MM.1S (cell line): ENCODE data around the gene CYP2A6.
A peak's percentile ranks its signal among the peaks of the same experiment; 100 is the strongest.
"Not testable (repeated sequence)": the region's sequence is repeated elsewhere in the genome, so short reads cannot be mapped to it uniquely, and the experiment has no call there.

Experiments
- DNase-seq: peaks from one replicate; pipeline ENCODE4 v3.0.0-alpha.2; 2015
- H2AFZ ChIP-seq: fragments of 300-600 bp; sonication (generic); 2 replicates; pipeline ENCODE4 v1.6.0; 2016; ENCODE audit warnings: antibody characterized with exemption, low read length
- H3F3A ChIP-seq: fragments of 300-600 bp; sonication (generic); 2 replicates; pipeline ENCODE4 v1.6.1; 2016; ENCODE audit warnings: mild to moderate bottlenecking, antibody characterized with exemption, low read length, moderate library complexity, mixed read lengths; ENCODE audit not compliant: insufficient read depth
- H3K27ac ChIP-seq: fragments of 300-600 bp; sonication (generic); 2 replicates; pipeline ENCODE4 v1.5.1; 2016; ENCODE audit warnings: mild to moderate bottlenecking, low read length
- H3K27me3 ChIP-seq: fragments of 300-600 bp; sonication (generic); replicated peaks from 2 replicates; pipeline ENCODE4 v1.6.0; 2016; ENCODE audit warnings: low read length; ENCODE audit not compliant: insufficient read depth
- H3K36me3 ChIP-seq: fragments of 300-600 bp; sonication (generic); replicated peaks from 2 replicates; pipeline ENCODE4 v1.6.1; 2016; ENCODE audit warnings: mild to moderate bottlenecking, low read length, mixed read lengths; ENCODE audit not compliant: insufficient read depth
- H3K4me1 ChIP-seq: fragments of 300-600 bp; sonication (generic); 2 replicates; pipeline ENCODE4 v1.6.1; 2016; ENCODE audit warnings: low read length, mixed read lengths
- H3K4me2 ChIP-seq: fragments of 300-600 bp; sonication (generic); 2 replicates; pipeline ENCODE4 v1.6.0; 2016; ENCODE audit warnings: low read depth, low read length
- H3K4me3 ChIP-seq: fragments of 300-600 bp; sonication (generic); 2 replicates; pipeline ENCODE4 v1.5.1; 2016; ENCODE audit warnings: low read length, mixed read lengths
- H3K79me2 ChIP-seq: fragments of 300-600 bp; sonication (generic); 2 replicates; pipeline ENCODE4 v1.6.1; 2016; ENCODE audit warnings: mixed run types, low read length, mixed read lengths
- H3K9ac ChIP-seq: fragments of 300-600 bp; sonication (generic); 2 replicates; pipeline ENCODE4 v1.6.1; 2016; ENCODE audit warnings: low read length, mixed read lengths
- H3K9me2 ChIP-seq: fragments of 300-600 bp; sonication (generic); replicated peaks from 2 replicates; pipeline ENCODE4 v1.6.1; 2016; ENCODE audit warnings: mild to moderate bottlenecking, low read length, mixed read lengths; ENCODE audit not compliant: insufficient read depth
- H3K9me3 ChIP-seq: fragments of 300-600 bp; sonication (generic); replicated peaks from 2 replicates; pipeline ENCODE4 v1.6.1; 2016; ENCODE audit warnings: mild to moderate bottlenecking, low read length, mixed read lengths; ENCODE audit not compliant: insufficient read depth
- H4K20me1 ChIP-seq: fragments of 300-600 bp; sonication (generic); 2 replicates; pipeline ENCODE4 v1.6.1; 2016; ENCODE audit warnings: mild to moderate bottlenecking, low read length, moderate library complexity, mixed read lengths; ENCODE audit not compliant: insufficient read depth
- CTCF ChIP-seq: fragments of 300-600 bp; sonication (generic); IDR thresholded peaks from 2 replicates; pipeline ENCODE4 v1.5.1; 2016; ENCODE audit warnings: antibody characterized with exemption, low read length, mixed read lengths
- EZH2 ChIP-seq: fragments of 300-600 bp; sonication (generic); optimal IDR thresholded peaks from 2 replicates; pipeline ENCODE3; 2017; ENCODE audit warnings: low read depth, mild to moderate bottlenecking, antibody characterized with exemption, low read length, mixed read lengths
- EZH2phosphoT487 ChIP-seq: fragments of 300-600 bp; sonication (generic); IDR thresholded peaks from 2 replicates; pipeline ENCODE4 v1.6.1; 2018; ENCODE audit warnings: antibody characterized with exemption, low read length

CYP2A6 gene

GRCh38 chr19:40815223-40815622, 35.0 kb downstream of the CYP2A6 start:
- H3K36me3 ChIP-seq = no peaks in the 10 kb centered on the region
- H3K4me1 ChIP-seq = no peaks in the 10 kb centered on the region
- no peak overlapping the region for H2AFZ ChIP-seq
- H3K9me3 ChIP-seq = no peaks in the 10 kb centered on the region
- no peaks in the 10 kb centered on the region for H4K20me1 ChIP-seq
- H3K4me2 ChIP-seq = no peak overlapping the region
- H3K79me2 ChIP-seq = no peaks in the 10 kb centered on the region
- H3K4me3 ChIP-seq = no peak overlapping the region
- H3K27me3 ChIP-seq = peaks cover 9% of the 10 kb centered on the region
- no peaks in the 10 kb centered on the region for H3F3A ChIP-seq
- no peak overlapping the region for H3K27ac ChIP-seq
- H3K9ac ChIP-seq = no peak overlapping the region
- DNase-seq = no peak
- H3K9me2 ChIP-seq = no peaks in the 10 kb centered on the region
- TF ChIP-seq EZH2 (no peak), EZH2phosphoT487 (no peak)

GRCh38 chr19:40813182-40813581, 37.1 kb downstream of the CYP2A6 start:
- Histone ChIP-seq H2AFZ (no peak overlapping the region), H3K36me3 (no peaks in the 10 kb centered on the region), H3K27me3 (peaks cover 9% of the 10 kb centered on the region), H4K20me1 (no peaks in the 10 kb centered on the region), H3K27ac (no peak overlapping the region), H3K79me2 (no peaks in the 10 kb centered on the region), H3K9ac (no peak overlapping the region), H3F3A (no peaks in the 10 kb centered on the region), H3K4me1 (no peaks in the 10 kb centered on the region), H3K4me3 (no peak overlapping the region), H3K9me2 (no peaks in the 10 kb centered on the region), H3K9me3 (no peaks in the 10 kb centered on the region), H3K4me2 (no peak overlapping the region)
- no peak for DNase-seq
- TF ChIP-seq EZH2 = no peak
- no peak for TF ChIP-seq CTCF
- TF ChIP-seq EZH2phosphoT487 = no peak

- not testable (repeated sequence) for H3K4me3 ChIP-seq, H3K9me2 ChIP-seq, H3K79me2 ChIP-seq, H4K20me1 ChIP-seq, H3K27ac ChIP-seq, H2AFZ ChIP-seq, H3K4me1 ChIP-seq, H3K36me3 ChIP-seq, H3K4me2 ChIP-seq, H3K9me3 ChIP-seq, H3K9ac ChIP-seq, DNase-seq, H3K27me3 ChIP-seq, H3F3A ChIP-seq
Observed at GRCh38 chr19:40812571-40812970, 37.7 kb downstream of the CYP2A6 start.

GRCh38 chr19:40811478-40812341, 38.5 kb downstream of the CYP2A6 start:
- H3K4me1 ChIP-seq = no peaks in the 10 kb centered on the region
- H3K4me2 ChIP-seq = no peak overlapping the region
- no peaks in the 10 kb centered on the region for H3F3A ChIP-seq
- H3K4me3 ChIP-seq = no peak overlapping the region
- H2AFZ ChIP-seq = no peak overlapping the region
- H3K27me3 ChIP-seq = peaks cover 9% of the 10 kb centered on the region
- no peak overlapping the region for H3K9ac ChIP-seq
- H3K9me2 ChIP-seq = no peaks in the 10 kb centered on the region
- H3K9me3 ChIP-seq = no peaks in the 10 kb centered on the region
- TF ChIP-seq CTCF = no peak
- TF ChIP-seq EZH2phosphoT487 = no peak
- no peak for TF ChIP-seq EZH2
- no peaks in the 10 kb centered on the region for H4K20me1 ChIP-seq
- no peaks in the 10 kb centered on the region for H3K79me2 ChIP-seq
- H3K27ac ChIP-seq = no peak overlapping the region
- no peak for DNase-seq
- no peaks in the 10 kb centered on the region for H3K36me3 ChIP-seq

- not testable (repeated sequence) for H3K9me2 ChIP-seq, H3K27me3 ChIP-seq, H3K9ac ChIP-seq, DNase-seq, H3K4me2 ChIP-seq, H2AFZ ChIP-seq, H3K27ac ChIP-seq, H3K79me2 ChIP-seq, H3F3A ChIP-seq, H3K4me1 ChIP-seq, H4K20me1 ChIP-seq, H3K9me3 ChIP-seq, H3K36me3 ChIP-seq
- H3K4me3 ChIP-seq = peak overlapping the region; percentile 29; the same call in 1 of the 2 replicates
Observed at GRCh38 chr19:40810649-40811408, 39.4 kb downstream of the CYP2A6 start.
